HUES64 (cell line): ENCODE data around the gene NARS2. TPM values are rescaled to one million over a fixed set of nuclear protein-coding genes. Genes with fewer than 3 reads are reported as not detected.
"Not testable (repeated sequence)": the region's sequence is repeated elsewhere in the genome, so short reads cannot be mapped to it uniquely, and the experiment has no call there.

Source experiments
- H3K27ac ChIP-seq: 2 replicates; pipeline ENCODE4 v1.7.0; 2013; ENCODE audit warnings: low read depth, low read length, inconsistent platforms
- H3K27me3 ChIP-seq: 2 replicates; pipeline ENCODE4 v1.6.1; 2013; ENCODE audit warnings: mild to moderate bottlenecking, low read length; ENCODE audit not compliant: insufficient read depth
- H3K36me3 ChIP-seq: 2 replicates; pipeline ENCODE4 v1.6.1; 2013; ENCODE audit warnings: mild to moderate bottlenecking, low read length; ENCODE audit not compliant: insufficient read depth
- H3K4me1 ChIP-seq: 2 replicates; pipeline ENCODE4 v1.6.1; 2013; ENCODE audit warnings: mild to moderate bottlenecking, low read length, moderate library complexity; ENCODE audit not compliant: insufficient read depth
- H3K4me3 ChIP-seq: 2 replicates; pipeline ENCODE4 v1.5.1; 2013; ENCODE audit warnings: mild to moderate bottlenecking, low read length, moderate library complexity
- H3K9ac ChIP-seq: 2 replicates; pipeline ENCODE4 v1.6.1; 2013; ENCODE audit warnings: mild to moderate bottlenecking, low read depth, low read length
- H3K9me3 ChIP-seq: 2 replicates; pipeline ENCODE4 v1.6.1; 2013; ENCODE audit warnings: low read depth, low read length; ENCODE audit not compliant: insufficient read depth
- WGBS: fragments of 150-250, 120-280 bp; methylation state at CpG from one replicate; pipeline ENCODE4 v1.1.7; 2013; ENCODE audit warnings: missing lambda C conversion rate; 5-methylcytosine and 5-hydroxymethylcytosine counted together
- polyA plus RNA-seq, 2 experiments: library from polyadenylated mRNA; stranded (reverse); fragments of 50-300 nt; gene quantifications; one replicate each; pipeline ENCODE4 v1.2.3, GENCODE V29; 2013

NARS2 gene
- 32.7 TPM for polyA plus RNA-seq (2013, experiment 1 of 2)
- 37.9 TPM for polyA plus RNA-seq (2013, experiment 2 of 2)

- peaks cover 8% of the 10 kb centered on the region; the same call in 1 of the 2 replicates for H3K4me1 ChIP-seq
- peaks cover 29% of the 10 kb centered on the region for H3K36me3 ChIP-seq
- no peaks in the 10 kb centered on the region for H3K9me3 ChIP-seq
- H3K27me3 ChIP-seq, result no peaks in the 10 kb centered on the region
- 1% methylated on average over 60 of the region's 60 CpGs for WGBS
- H3K9ac ChIP-seq, result peak within 1 kb of the TSS; percentile 92
- H3K4me3 ChIP-seq, result peak within 1 kb of the TSS; percentile 90
- peak within 1 kb of the TSS; percentile 79 for H3K27ac ChIP-seq
Observed at GRCh38 chr11:78574386-78575381, at the start of gene NARS2. Gene NARS2, minus strand, starts transcription at chr11:78574864. Its CDS starts 376 bp downstream, at chr11:78574488.

- Histone ChIP-seq H3K9me3 (peaks cover 11% of the 10 kb centered on the region), H3K27ac (no peak overlapping the region), H3K4me1 (no peaks in the 10 kb centered on the region), H3K36me3 (no peaks in the 10 kb centered on the region), H3K9ac (no peak overlapping the region), H3K4me3 (no peak overlapping the region), H3K27me3 (no peaks in the 10 kb centered on the region)
- WGBS, result 86% methylated on average over 5 of the region's 5 CpGs
Observed at GRCh38 chr11:78622666-78623065, 48.0 kb upstream of the NARS2 start.

GRCh38 chr11:78620159-78620558 lies 45.5 kb upstream of the NARS2 start:
- H3K4me1 ChIP-seq, result no peaks in the 10 kb centered on the region
- no peak overlapping the region for H3K9ac ChIP-seq
- no peak overlapping the region for H3K4me3 ChIP-seq
- no peak overlapping the region for H3K27ac ChIP-seq
- peaks cover 11% of the 10 kb centered on the region for H3K9me3 ChIP-seq
- no peaks in the 10 kb centered on the region for H3K36me3 ChIP-seq
- no peaks in the 10 kb centered on the region for H3K27me3 ChIP-seq
- 86% methylated on average over 2 of the region's 2 CpGs for WGBS

GRCh38 chr11:78615724-78616123 lies 41.1 kb upstream of the NARS2 start:
- no peak overlapping the region for H3K4me3 ChIP-seq
- H3K9me3 ChIP-seq, result peaks cover 11% of the 10 kb centered on the region
- H3K27me3 ChIP-seq, result no peaks in the 10 kb centered on the region
- H3K36me3 ChIP-seq, result no peaks in the 10 kb centered on the region
- no peaks in the 10 kb centered on the region for H3K4me1 ChIP-seq
- H3K9ac ChIP-seq, result no peak overlapping the region
- WGBS, result 100% methylated on average over 1 of the region's 1 CpG
- no peak overlapping the region for H3K27ac ChIP-seq

GRCh38 chr11:78613378-78613813 lies 38.7 kb upstream of the NARS2 start:
- Histone ChIP-seq H3K9me3 (no peaks in the 10 kb centered on the region), H3K9ac (no peak overlapping the region), H3K27ac (no peak overlapping the region), H3K4me1 (no peaks in the 10 kb centered on the region), H3K4me3 (no peak overlapping the region), H3K36me3 (no peaks in the 10 kb centered on the region), H3K27me3 (no peaks in the 10 kb centered on the region)
- WGBS, result 83% methylated on average over 5 of the region's 5 CpGs

GRCh38 chr11:78612721-78613377 lies 38.2 kb upstream of the NARS2 start:
- H3K9me3 ChIP-seq, result no peaks in the 10 kb centered on the region
- H3K27ac ChIP-seq, result no peak overlapping the region
- no peaks in the 10 kb centered on the region for H3K4me1 ChIP-seq
- H3K36me3 ChIP-seq, result no peaks in the 10 kb centered on the region
- H3K27me3 ChIP-seq, result no peaks in the 10 kb centered on the region
- WGBS, result 89% methylated on average over 3 of the region's 4 CpGs
- no peak overlapping the region for H3K9ac ChIP-seq
- no peak overlapping the region for H3K4me3 ChIP-seq

- not testable (repeated sequence) for H3K4me3 ChIP-seq, H3K36me3 ChIP-seq, H3K4me1 ChIP-seq, H3K27me3 ChIP-seq, H3K27ac ChIP-seq, H3K9ac ChIP-seq, H3K9me3 ChIP-seq
- 91% methylated on average over 5 of the region's 5 CpGs for WGBS
Observed at GRCh38 chr11:78609321-78609720, 34.7 kb upstream of the NARS2 start.

GRCh38 chr11:78607696-78608095 lies 33.0 kb upstream of the NARS2 start:
- Histone ChIP-seq H3K27me3 (no peaks in the 10 kb centered on the region), H3K4me1 (0 out of 2 replicates have a peak, but pooled peaks cover 3% of the 10 kb centered on the region), H3K4me3 (no peak overlapping the region), H3K9ac (no peak overlapping the region), H3K36me3 (no peaks in the 10 kb centered on the region), H3K9me3 (no peaks in the 10 kb centered on the region), H3K27ac (no peak overlapping the region)

GRCh38 chr11:78606667-78607066 lies 32.0 kb upstream of the NARS2 start:
- Histone ChIP-seq H3K36me3 (no peaks in the 10 kb centered on the region), H3K4me3 (no peak overlapping the region), H3K27me3 (no peaks in the 10 kb centered on the region), H3K9ac (no peak overlapping the region), H3K9me3 (no peaks in the 10 kb centered on the region), H3K4me1 (0 out of 2 replicates have a peak, but pooled peaks cover 3% of the 10 kb centered on the region), H3K27ac (no peak overlapping the region)
- 87% methylated on average over 3 of the region's 3 CpGs for WGBS

- H3K27ac ChIP-seq, result no peak overlapping the region
- H3K27me3 ChIP-seq, result no peaks in the 10 kb centered on the region
- H3K4me3 ChIP-seq, result no peak overlapping the region
- 91% methylated on average over 7 of the region's 7 CpGs for WGBS
- H3K4me1 ChIP-seq, result 0 out of 2 replicates have a peak, but pooled peaks cover 3% of the 10 kb centered on the region
- no peaks in the 10 kb centered on the region for H3K9me3 ChIP-seq
- H3K9ac ChIP-seq, result no peak overlapping the region
- H3K36me3 ChIP-seq, result no peaks in the 10 kb centered on the region
Observed at GRCh38 chr11:78605296-78605695, 30.6 kb upstream of the NARS2 start.

GRCh38 chr11:78603792-78604191 lies 29.1 kb upstream of the NARS2 start:
- H3K9me3 ChIP-seq, result no peaks in the 10 kb centered on the region

More at GRCh38 chr11:78603792-78604191, 29.1 kb upstream of the NARS2 start:
- Histone ChIP-seq H3K27me3 (no peaks in the 10 kb centered on the region), H3K27ac (no peak overlapping the region), H3K4me3 (no peak overlapping the region), H3K9ac (no peak overlapping the region), H3K4me1 (0 out of 2 replicates have a peak, but pooled peaks cover 3% of the 10 kb centered on the region), H3K36me3 (no peaks in the 10 kb centered on the region)
- WGBS, result 56% methylated on average over 1 of the region's 1 CpG
